Fibroblast of mammary gland (primary cell): ENCODE results near the gene CUL4A.

Source experiments
- DNase-seq: peaks from one replicate; pipeline ENCODE4 v3.0.0-alpha.2; 2010; ENCODE audit warnings: low read depth
- H3K4me3 ChIP-seq: 2 replicates; pipeline ENCODE4 v1.5.1; 2011; ENCODE audit warnings: low read depth, mild to moderate bottlenecking, low read length, moderate library complexity; ENCODE audit not compliant: control insufficient read depth
- CTCF ChIP-seq: conservative IDR thresholded peaks from 2 replicates; pipeline ENCODE4 v1.5.1; 2011; ENCODE audit warnings: low read depth, low read length, inconsistent platforms; ENCODE audit not compliant: control insufficient read depth, insufficient read depth

CUL4A gene

GRCh38 chr13:113216254-113217048, 7.0 kb downstream of the CUL4A start:
- DNase-seq, result peak; percentile 81

DNA sequence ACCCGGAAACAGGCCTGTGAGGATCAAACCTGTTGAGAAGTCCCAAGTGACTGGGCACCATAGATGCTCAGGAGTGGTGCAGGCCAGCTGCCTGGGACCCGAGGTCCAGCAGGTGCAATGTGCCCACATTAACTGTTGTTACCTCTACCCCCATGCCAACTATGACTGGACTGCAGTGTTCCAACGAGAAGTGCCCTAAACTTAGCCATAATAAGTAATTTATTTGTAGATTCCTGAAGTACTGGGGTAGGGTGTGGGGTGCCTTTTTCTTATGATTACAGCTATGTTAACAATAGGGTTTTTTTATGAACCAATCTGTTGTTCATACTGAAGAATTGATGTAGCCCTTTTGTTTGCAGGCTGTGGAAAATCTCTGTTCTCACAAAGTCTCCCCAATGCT, 9.2 kb downstream of the CUL4A start:
- TF ChIP-seq CTCF, result no peak
- DNase-seq, result no peak
- no peak overlapping the region for H3K4me3 ChIP-seq

More at GRCh38 chr13:113216254-113217048, 7.0 kb downstream of the CUL4A start:
- no peak for TF ChIP-seq CTCF
- no peak overlapping the region for H3K4me3 ChIP-seq

GRCh38 chr13:113219256-113219940, 10.0 kb downstream of the CUL4A start:
- H3K4me3 ChIP-seq, result no peak overlapping the region
- DNase-seq, result peak; percentile 24
- TF ChIP-seq CTCF, result no peak

DNA sequence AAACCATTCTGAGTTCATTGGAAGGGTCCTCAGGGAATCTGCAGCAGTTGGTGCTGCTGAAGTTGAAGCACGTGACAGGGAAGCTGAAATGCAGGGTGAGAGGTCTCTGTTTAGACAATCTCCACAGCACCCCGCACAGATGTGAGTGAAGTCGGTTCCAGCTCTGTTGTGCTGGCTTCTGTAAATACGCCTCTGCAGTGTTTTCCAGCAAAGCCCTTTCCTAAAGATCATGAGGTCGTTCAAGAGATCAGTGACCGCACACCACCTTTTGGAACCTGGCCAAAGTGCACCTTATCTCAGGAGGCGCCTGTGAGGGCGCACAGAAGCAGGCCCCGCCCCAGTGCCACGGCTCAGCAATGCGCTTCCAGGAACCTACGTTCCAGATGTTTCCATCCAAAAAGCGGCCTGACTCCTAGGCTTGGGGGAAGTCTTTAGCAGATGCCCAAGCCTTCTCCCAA, 10.8 kb downstream of the CUL4A start:
- no peak for DNase-seq
- H3K4me3 ChIP-seq, result no peak overlapping the region
- TF ChIP-seq CTCF, result no peak

GRCh38 chr13:113220877-113221276, 11.5 kb downstream of the CUL4A start:
- DNase-seq, result peak; percentile 23
- no peak overlapping the region for H3K4me3 ChIP-seq
- peak; percentile 19 for TF ChIP-seq CTCF

- DNase-seq, result no peak
- no peak for TF ChIP-seq CTCF
- no peak overlapping the region for H3K4me3 ChIP-seq
These were observed 13.7 kb downstream of the CUL4A start for GRCh38 chr13:113223070-113223469.
